Lower leg skin (tissue), 3 donors: Measurements from ENCODE around the gene RUVBL2.
"Not testable (repeated sequence)": the region's sequence is repeated elsewhere in the genome, so short reads cannot be mapped to it uniquely, and the experiment has no call there.

Source experiments
- CTCF ChIP-seq, 3 donors: fragments of 450-650 bp; IDR thresholded peaks; one replicate each; pipeline ENCODE4 v1.5.1; 2016; ENCODE audit warnings: antibody characterized with exemption in 3 of 3, mild to moderate bottlenecking in 3 of 3, moderate library complexity in 2 of 3
- POLR2A ChIP-seq, 2 donors: fragments of 450-650 bp; IDR thresholded peaks; one replicate each; pipeline ENCODE4 v1.6.1; 2016 to 2017; ENCODE audit warnings: antibody characterized with exemption in 2 of 2, mild to moderate bottlenecking in 1 of 2, moderate library complexity in 1 of 2

GRCh38 chr19:49056902-49057596 is 63.4 kb downstream of the RUVBL2 start:
- TF ChIP-seq CTCF, POLR2A (IDR thresholded peaks at IDR 0.05): not testable (repeated sequence)
